DMS79 (cell line): ENCODE data around the gene AEBP2.
"Not testable (repeated sequence)": the region's sequence is repeated elsewhere in the genome, so short reads cannot be mapped to it uniquely, and the experiment has no call there.

Source experiments
- DNase-seq: peaks from one replicate; lab custom pipeline; 2025; lab: John Stamatoyannopoulos, UW

The AEBP2 gene

GRCh38 chr12:19421503-19422282 lies 17.6 kb upstream of the AEBP2 start:
- DNase-seq: no peak

GRCh38 chr12:19423166-19423930 lies 15.9 kb upstream of the AEBP2 start:
- no peak for DNase-seq

- no peak for DNase-seq
These were observed 11.0 kb upstream of the AEBP2 start for GRCh38 chr12:19428246-19428645.

- not testable (repeated sequence) for DNase-seq
These were observed 9.8 kb upstream of the AEBP2 start for GRCh38 chr12:19429491-19429890.

GRCh38 chr12:19430988-19431387 lies 8.3 kb upstream of the AEBP2 start:
- no peak for DNase-seq

- DNase-seq: peak; percentile 23
These were observed 7.6 kb upstream of the AEBP2 start for GRCh38 chr12:19431407-19432308.

GRCh38 chr12:19432309-19433170 lies 6.8 kb upstream of the AEBP2 start:
- no peak for DNase-seq

GRCh38 chr12:19434538-19434937 lies 4.8 kb upstream of the AEBP2 start:
- DNase-seq: no peak

- DNase-seq: no peak
These were observed 3.3 kb upstream of the AEBP2 start for GRCh38 chr12:19435831-19436497.

GRCh38 chr12:19436931-19437330 lies 2.4 kb upstream of the AEBP2 start:
- no peak for DNase-seq

- no peak for DNase-seq
These were observed 1.3 kb upstream of the AEBP2 start for GRCh38 chr12:19437996-19438395.

- peak; percentile 44 for DNase-seq
These were observed 947 bp downstream of the AEBP2 start for GRCh38 chr12:19440019-19440858.

GRCh38 chr12:19440916-19441315 lies 1.6 kb downstream of the AEBP2 start:
- no peak for DNase-seq

GRCh38 chr12:19443585-19443984 lies 4.3 kb downstream of the AEBP2 start:
- no peak for DNase-seq

- no peak for DNase-seq
These were observed 4.8 kb downstream of the AEBP2 start for GRCh38 chr12:19444097-19444496.

- DNase-seq: no peak
These were observed 8.1 kb downstream of the AEBP2 start for GRCh38 chr12:19447386-19447785.

GRCh38 chr12:19449814-19450213 lies 10.5 kb downstream of the AEBP2 start:
- no peak for DNase-seq

GRCh38 chr12:19450362-19450761 lies 11.1 kb downstream of the AEBP2 start:
- no peak for DNase-seq

- DNase-seq: no peak
These were observed 11.9 kb downstream of the AEBP2 start for GRCh38 chr12:19451196-19451595.

- no peak for DNase-seq
These were observed 14.7 kb downstream of the AEBP2 start for GRCh38 chr12:19453961-19454360.
